HG03066 (cell line): ENCODE measurements around the gene DCDC1.
"Not testable (repeated sequence)": the region's sequence is repeated elsewhere in the genome, so short reads cannot be mapped to it uniquely, and the experiment has no call there.

Experiments
- ATAC-seq: cut with Tn5 transposase; IDR thresholded peaks from one replicate; pipeline ENCODE4 v1.9.1; 2021; ENCODE audit warnings: low read depth; ENCODE audit not compliant: unreplicated experiment

Gene DCDC1

GRCh38 chr11:31005202-31005601, 364.3 kb downstream of the DCDC1 start:
- no peak for ATAC-seq

- no peak for ATAC-seq
Measured at GRCh38 chr11:31001427-31001826, 368.1 kb downstream of the DCDC1 start.

GRCh38 chr11:31000381-31000780, 369.2 kb downstream of the DCDC1 start:
- no peak for ATAC-seq

DNA sequence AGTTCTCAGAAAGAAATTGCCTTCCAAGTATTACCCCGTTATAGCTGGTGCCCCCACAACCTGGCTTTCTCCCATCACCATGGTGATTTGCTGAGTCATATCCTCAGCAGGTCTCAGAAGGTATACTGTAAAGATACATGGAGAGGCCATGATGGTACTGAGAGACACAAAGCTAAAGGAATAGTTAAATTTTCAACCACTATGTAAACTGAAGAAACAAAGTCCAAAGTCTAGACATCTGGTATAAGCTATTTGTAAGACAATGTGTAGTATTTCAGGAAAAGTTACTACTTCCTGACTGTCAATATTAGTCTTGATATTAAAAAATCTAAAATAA, 377.1 kb downstream of the DCDC1 start:
- ATAC-seq = no peak

DNA sequence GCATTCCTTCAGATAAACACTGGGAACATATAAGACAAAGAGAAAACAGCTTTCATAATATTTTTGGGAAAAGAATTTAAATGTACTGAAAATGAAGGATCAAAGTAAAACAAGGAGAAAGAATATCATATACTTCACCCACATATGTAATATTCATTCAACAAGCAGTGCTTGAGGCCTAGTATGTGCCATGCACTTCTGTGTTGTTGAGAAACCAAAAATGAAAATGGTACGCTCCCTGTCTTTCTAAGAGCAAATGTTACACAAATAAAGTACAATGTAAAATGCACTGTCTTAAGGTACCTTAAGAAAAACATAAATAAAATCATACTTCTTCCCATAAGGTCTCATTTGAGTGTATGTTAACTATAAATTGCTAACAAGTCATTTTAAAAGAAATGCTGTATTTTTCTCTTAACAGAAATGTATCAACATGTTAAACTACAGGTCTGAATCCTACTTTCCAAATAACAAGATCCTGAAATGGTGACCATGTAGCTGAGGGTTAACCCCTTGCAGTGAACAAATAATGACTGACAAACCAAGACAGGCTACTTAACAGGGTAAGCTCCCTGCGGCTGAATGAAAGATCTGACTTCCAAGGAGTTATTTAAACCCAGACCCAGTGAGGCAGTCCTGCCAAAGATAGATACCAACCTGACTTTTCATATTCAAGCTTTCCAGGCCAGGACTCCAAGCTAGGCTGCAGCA, 377.6 kb downstream of the DCDC1 start:
- ATAC-seq = no peak

- ATAC-seq = no peak
Measured at GRCh38 chr11:30991376-30991775, 378.2 kb downstream of the DCDC1 start.

GRCh38 chr11:30990625-30991296, 378.8 kb downstream of the DCDC1 start:
- ATAC-seq = no peak

- ATAC-seq = no peak
Measured at GRCh38 chr11:30987819-30988218, 381.7 kb downstream of the DCDC1 start.

DNA sequence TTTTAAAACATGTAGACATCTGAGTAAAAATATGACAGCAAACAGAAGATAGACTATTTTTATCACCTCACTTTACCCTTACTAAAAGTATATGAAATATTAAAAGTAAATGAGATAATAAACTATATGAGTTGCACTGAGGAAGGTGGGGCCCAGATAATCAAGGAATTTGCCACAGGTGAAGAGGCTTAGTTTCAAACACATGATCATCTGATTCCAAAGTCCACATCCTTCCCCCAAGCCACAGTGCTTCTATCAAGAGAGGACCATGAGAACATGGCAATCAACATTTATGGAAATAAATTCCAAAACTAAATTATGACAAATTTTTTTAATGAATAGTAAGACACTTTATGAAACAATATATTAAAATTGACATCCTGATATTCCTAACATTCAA, 384.0 kb downstream of the DCDC1 start:
- no peak for ATAC-seq

DNA sequence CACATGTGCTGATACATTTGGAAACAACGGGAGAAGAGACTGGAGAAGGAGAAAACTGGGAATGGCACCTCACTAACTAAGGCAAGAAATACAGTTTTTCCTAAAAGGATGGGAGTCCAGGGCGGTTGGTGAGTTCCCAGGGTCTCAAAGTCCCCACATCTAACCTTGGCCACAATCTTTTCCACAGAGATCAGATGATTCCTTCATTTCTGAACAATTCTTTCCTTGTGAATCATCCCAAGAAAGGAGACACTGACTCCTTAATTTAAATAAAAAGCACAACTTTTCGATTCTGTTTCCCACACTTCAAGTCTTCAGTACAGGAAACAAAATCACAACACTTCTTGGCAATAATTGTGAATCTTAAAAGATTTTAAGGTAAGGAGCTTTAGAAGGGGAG, 384.7 kb downstream of the DCDC1 start:
- ATAC-seq = no peak

DNA sequence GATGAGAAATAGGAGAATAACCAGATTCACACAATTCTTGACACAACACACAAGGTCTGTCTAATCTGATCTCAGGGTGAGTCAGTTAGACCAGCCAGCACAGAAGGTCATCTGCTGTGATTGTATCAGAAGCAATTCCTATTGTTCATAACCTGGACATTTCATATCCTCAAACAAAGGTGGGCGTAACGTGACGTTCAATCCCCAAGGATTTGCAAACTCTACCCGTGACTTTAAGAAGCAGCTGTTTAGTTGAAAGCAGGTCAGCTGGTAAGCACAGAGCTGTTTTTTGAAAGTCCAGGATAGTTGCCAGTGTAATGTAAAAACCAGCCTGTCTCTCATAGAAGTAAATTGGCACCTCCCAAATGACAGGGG, 385.1 kb downstream of the DCDC1 start:
- ATAC-seq = no peak

DNA sequence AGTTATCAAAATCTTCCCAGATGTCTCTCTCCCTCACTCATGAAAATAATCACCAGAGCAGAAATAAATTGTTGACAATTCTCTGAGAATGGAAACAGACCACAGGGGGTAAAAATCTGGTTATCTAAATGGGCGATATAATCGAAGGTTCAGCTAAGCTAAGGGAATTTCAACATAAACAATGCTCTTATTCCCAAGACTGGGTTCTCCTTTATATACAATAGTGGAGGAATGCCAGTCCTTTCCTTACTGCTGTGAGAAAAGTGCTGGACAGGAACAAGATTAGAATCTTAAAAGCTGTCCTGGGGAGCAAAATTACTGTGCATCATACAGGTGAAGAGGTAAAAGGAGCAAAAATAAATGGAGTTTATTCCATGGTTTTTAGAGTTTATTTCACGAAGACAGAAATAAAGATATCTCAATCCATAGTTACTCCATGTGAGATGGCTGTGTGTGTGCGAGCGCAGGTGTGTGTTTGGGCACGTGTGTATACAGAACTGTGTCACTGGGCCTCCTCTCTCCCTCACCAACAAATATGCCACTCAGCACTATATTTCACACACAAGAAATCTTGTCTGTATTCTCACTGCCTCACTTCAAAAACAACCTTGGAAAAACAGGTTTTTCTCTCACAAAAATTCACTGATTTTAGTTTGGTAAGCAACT, 385.6 kb downstream of the DCDC1 start:
- no peak for ATAC-seq

DNA sequence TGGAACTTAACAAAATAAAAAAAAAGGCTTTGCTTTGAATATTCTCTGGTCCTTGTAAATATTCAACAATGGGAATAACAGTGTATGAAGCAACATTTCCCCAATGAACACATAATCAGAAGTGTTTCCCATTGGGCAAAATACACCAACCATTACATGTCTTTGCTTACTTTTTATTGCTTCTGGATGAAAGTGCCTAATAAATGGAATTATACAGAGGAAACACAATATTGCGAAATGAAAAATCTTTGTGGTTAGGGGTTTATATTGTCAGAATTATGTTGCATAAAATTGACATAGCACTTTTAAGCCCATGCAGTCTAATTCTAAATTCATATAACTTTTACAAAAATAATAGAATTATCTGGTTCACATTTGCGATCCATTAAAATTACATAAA, 386.4 kb downstream of the DCDC1 start:
- ATAC-seq = no peak

DNA sequence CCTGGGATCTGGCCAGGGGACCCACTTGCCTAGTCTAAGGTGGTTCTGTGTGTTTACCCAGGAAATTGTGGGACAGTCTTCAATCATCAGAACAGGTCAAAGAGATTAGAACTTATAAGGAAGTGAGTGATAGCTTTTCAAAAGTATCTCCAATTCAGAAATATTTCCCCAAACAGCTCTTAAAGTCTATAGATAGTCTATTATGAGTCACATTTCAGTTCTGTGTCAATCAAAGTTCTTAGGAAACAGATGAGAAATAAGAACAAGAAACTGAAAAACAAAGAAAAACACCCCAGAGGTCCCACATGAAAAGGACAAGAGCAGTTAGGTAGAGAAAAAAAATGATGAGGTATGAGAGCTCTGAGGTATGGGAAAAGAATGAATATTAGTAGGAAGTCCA, 402.0 kb downstream of the DCDC1 start:
- ATAC-seq = no peak

GRCh38 chr11:30960387-30960992, 409.0 kb downstream of the DCDC1 start:
- ATAC-seq = no peak

DNA sequence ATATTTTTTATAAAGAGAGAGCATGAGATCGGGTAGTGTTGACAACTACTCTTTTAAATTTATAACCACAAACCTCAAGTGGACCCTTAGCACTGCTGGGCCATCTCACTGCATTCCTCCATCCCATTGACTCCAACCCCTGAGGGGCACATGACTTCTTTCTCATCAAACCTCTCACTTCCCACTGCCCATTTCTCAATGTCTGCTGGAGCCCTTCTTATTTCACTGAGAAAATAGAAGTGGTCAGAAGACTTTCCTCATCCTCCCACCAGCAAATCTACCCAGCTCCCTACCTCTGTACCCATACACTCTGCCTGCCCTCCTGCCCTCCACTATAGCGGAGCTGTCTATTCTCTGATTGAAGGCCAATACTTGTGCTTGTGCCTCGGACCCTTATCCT, 412.8 kb downstream of the DCDC1 start:
- ATAC-seq = no peak

DNA sequence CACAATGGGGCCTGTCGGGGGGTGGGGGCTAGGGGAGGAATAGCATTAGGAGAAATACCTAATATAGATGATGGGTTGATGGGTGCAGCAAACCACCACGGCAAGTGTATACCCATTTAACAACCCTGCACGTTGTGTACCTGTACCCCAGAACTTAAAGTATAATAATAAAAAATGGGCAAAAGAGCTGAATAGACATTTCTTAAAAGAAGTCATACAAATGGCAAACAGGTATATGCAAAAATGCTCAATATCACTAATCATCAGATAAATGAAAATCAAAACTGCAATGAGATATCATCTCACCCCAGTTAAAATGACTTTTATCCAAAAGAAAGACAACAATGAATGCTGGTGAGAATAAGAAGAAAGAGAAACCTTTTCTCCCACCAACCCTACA, 419.7 kb downstream of the DCDC1 start:
- ATAC-seq = no peak

DNA sequence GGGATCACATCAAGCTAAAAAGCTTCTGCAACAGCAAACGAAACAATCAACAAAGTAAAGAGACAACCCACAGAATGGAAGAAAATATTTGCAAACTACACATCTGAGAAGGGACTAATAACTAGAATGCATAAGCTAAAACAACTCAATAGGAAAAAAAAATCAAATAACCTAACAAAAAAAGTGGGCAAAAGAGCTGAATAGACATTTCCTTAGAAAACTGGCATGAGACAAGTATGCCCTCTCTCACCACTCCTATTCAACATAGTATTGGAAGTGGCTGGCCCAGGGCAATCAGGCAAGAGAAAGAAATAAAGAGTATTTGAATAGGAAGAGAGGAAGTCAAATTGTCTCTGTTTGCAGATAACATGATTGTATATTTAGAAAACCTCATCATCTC, 421.8 kb downstream of the DCDC1 start:
- not testable (repeated sequence) for ATAC-seq

DNA sequence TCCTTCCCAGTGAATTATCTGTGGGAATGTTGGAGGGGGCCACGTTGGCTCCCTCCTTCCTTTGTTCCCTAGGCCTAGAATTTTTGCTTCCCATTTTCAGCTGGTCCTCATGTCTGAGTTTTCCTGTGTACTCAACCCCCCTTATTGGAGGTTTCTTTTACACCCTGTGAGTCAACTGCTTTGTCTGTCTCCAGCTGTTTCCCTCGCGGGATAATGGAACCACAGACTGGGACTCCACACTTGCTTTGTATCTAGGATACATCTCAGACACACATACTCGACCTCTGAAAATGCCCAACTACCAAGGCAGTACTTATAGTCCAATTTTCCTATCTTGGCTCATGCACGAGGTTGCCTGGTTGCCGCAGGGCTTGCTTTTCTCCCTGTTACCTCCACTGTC, 430.7 kb downstream of the DCDC1 start:
- no peak for ATAC-seq

GRCh38 chr11:30938171-30938570, 431.4 kb downstream of the DCDC1 start:
- ATAC-seq = no peak

- ATAC-seq = no peak
Measured at GRCh38 chr11:30936491-30936890, 433.0 kb downstream of the DCDC1 start.

- no peak for ATAC-seq
Measured at GRCh38 chr11:30935861-30936260, 433.7 kb downstream of the DCDC1 start.
